PC-3 (cell line): ENCODE data around the gene EXOC4.

Experiments used
- EZH2 ChIP-seq: fragments of 300-600 bp; sonication (generic); IDR thresholded peaks from one replicate; pipeline ENCODE4 v1.6.1; 2017; ENCODE audit warnings: antibody characterized with exemption, mild to moderate bottlenecking, low read length; ENCODE audit not compliant: unreplicated experiment
- EZH2phosphoT487 ChIP-seq: fragments of 300-600 bp; sonication (generic); IDR thresholded peaks from 2 replicates; pipeline ENCODE4 v1.6.1; 2018; ENCODE audit warnings: mild to moderate bottlenecking, antibody characterized with exemption, low read length, borderline replicate concordance
- TF ChIP-seq, protein P1 (sequence below): fragments of 300-600 bp; sonication (generic); conservative IDR thresholded peaks from 2 replicates; pipeline ENCODE4 v1.5.1; 2017; ENCODE audit warnings: antibody characterized with exemption, low read depth, mild to moderate bottlenecking, low read length

DNA sequence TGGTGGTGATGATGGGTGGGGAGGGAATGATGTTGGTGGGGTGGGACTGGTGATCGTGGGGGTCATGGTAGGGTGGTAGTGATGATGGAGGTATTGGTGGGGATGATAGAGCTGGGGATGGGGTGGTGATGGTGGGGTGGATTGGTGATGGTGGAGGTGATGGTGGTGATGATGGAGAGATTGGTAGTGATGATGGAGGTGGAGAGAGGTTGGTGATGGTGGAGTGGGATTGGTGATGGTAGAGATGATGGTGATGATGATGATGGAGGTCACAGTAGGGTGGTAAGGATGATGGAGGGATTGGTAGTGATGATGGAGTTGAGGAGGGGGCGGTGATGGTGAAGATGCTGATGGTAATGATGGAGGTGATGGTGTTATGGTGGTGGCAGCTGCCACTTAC, 155.3 kb downstream of the EXOC4 start:
- no peak for TF ChIP-seq EZH2phosphoT487
- no peak for TF ChIP-seq EZH2
- TF ChIP-seq, protein P1, sequence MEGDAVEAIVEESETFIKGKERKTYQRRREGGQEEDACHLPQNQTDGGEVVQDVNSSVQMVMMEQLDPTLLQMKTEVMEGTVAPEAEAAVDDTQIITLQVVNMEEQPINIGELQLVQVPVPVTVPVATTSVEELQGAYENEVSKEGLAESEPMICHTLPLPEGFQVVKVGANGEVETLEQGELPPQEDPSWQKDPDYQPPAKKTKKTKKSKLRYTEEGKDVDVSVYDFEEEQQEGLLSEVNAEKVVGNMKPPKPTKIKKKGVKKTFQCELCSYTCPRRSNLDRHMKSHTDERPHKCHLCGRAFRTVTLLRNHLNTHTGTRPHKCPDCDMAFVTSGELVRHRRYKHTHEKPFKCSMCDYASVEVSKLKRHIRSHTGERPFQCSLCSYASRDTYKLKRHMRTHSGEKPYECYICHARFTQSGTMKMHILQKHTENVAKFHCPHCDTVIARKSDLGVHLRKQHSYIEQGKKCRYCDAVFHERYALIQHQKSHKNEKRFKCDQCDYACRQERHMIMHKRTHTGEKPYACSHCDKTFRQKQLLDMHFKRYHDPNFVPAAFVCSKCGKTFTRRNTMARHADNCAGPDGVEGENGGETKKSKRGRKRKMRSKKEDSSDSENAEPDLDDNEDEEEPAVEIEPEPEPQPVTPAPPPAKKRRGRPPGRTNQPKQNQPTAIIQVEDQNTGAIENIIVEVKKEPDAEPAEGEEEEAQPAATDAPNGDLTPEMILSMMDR, result no peak
